Measurements from ENCODE around the gene CCL8.

DNA sequence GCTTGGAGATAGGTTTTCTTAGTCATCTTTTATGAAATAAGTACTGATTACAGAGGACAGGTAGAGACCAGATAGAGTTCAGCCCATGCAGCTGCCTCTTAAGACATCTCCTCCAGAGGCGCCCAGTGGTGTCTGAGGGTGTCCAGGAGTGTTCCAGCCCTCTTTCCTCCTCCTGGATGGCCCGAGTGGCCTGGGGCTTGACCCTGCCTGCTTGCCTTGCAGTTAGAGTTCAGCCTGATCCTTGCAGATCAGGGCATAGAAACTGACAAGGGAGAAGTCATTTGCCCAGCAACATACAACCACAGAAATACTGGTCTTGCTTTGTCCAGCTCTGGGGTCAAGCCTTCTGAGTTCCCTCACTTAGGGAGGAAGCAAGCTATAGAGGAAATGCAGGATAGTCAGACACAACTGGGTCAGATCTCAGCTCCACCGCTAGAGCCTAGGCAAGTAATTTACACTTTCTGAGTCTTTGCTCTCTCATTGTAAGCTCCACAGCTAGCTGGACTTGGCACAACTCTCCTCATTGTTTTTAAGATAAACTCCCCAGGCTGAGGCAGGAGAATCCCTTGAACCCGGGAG is 47.4 kb downstream of the CCL8 start:
- TF ChIP-seq, protein P1, sequence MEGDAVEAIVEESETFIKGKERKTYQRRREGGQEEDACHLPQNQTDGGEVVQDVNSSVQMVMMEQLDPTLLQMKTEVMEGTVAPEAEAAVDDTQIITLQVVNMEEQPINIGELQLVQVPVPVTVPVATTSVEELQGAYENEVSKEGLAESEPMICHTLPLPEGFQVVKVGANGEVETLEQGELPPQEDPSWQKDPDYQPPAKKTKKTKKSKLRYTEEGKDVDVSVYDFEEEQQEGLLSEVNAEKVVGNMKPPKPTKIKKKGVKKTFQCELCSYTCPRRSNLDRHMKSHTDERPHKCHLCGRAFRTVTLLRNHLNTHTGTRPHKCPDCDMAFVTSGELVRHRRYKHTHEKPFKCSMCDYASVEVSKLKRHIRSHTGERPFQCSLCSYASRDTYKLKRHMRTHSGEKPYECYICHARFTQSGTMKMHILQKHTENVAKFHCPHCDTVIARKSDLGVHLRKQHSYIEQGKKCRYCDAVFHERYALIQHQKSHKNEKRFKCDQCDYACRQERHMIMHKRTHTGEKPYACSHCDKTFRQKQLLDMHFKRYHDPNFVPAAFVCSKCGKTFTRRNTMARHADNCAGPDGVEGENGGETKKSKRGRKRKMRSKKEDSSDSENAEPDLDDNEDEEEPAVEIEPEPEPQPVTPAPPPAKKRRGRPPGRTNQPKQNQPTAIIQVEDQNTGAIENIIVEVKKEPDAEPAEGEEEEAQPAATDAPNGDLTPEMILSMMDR (conservative IDR thresholded peaks at IDR 0.05; ENCODE audit: low read depth, low read length) = no peak
- TF ChIP-seq EZH2 (IDR thresholded peaks at IDR 0.05; ENCODE audit: borderline replicate concordance, low read depth, low read length, poor library complexity, severe bottlenecking) = no peak
